Endothelial cell (in vitro differentiated cells): ENCODE data around the gene CDH15. TPM values are rescaled to one million over a fixed set of nuclear protein-coding genes. Genes with fewer than 3 reads are reported as not detected.

Experiments used
- DNase-seq: peaks from one replicate; pipeline ENCODE4 v3.0.0; 2021; ENCODE audit warnings: low spot score
- H3K27ac Mint-ChIP-seq: one replicate; pipeline ENCODE4 v1.8.0; 2021; ENCODE audit warnings: mixed read lengths, inconsistent platforms; ENCODE audit not compliant: unreplicated experiment
- H3K27me3 Mint-ChIP-seq: one replicate; pipeline ENCODE4 v1.8.0; 2021; ENCODE audit warnings: mild to moderate bottlenecking, moderate library complexity, mixed read lengths, inconsistent platforms; ENCODE audit not compliant: unreplicated experiment
- H3K36me3 Mint-ChIP-seq: one replicate; pipeline ENCODE4 v1.8.0; 2021; ENCODE audit warnings: mild to moderate bottlenecking, low read depth, mixed read lengths, inconsistent platforms; ENCODE audit not compliant: unreplicated experiment
- H3K4me1 Mint-ChIP-seq: one replicate; pipeline ENCODE4 v1.8.0; 2021; ENCODE audit warnings: mild to moderate bottlenecking, mixed read lengths, inconsistent platforms; ENCODE audit not compliant: unreplicated experiment
- H3K4me3 Mint-ChIP-seq: one replicate; pipeline ENCODE4 v1.8.0; 2021; ENCODE audit warnings: mild to moderate bottlenecking, mixed read lengths, inconsistent platforms; ENCODE audit not compliant: unreplicated experiment
- H3K9me3 Mint-ChIP-seq: one replicate; pipeline ENCODE4 v1.8.0; 2021; ENCODE audit warnings: mixed read lengths, inconsistent platforms; ENCODE audit not compliant: unreplicated experiment
- total RNA-seq: library from RNA; stranded (reverse); fragmentation: NEBNext Ultra II Directional; extraction: Animal tissue kit (Norgen Biotek cat#: 25700); gene quantifications from one replicate; pipeline ENCODE4 v1.2.1, GENCODE V29; 2021; ENCODE audit not compliant: unreplicated experiment
- TF ChIP-seq, protein P1 (sequence below): fragments of 200-600 bp; sonication (generic); IDR thresholded peaks from one replicate; pipeline ENCODE4 v1.5.0; 2021; ENCODE audit warnings: antibody characterized with exemption; ENCODE audit not compliant: unreplicated experiment

CDH15 gene
- total RNA-seq, 1 donor from 2014 or later, result not detected

DNA sequence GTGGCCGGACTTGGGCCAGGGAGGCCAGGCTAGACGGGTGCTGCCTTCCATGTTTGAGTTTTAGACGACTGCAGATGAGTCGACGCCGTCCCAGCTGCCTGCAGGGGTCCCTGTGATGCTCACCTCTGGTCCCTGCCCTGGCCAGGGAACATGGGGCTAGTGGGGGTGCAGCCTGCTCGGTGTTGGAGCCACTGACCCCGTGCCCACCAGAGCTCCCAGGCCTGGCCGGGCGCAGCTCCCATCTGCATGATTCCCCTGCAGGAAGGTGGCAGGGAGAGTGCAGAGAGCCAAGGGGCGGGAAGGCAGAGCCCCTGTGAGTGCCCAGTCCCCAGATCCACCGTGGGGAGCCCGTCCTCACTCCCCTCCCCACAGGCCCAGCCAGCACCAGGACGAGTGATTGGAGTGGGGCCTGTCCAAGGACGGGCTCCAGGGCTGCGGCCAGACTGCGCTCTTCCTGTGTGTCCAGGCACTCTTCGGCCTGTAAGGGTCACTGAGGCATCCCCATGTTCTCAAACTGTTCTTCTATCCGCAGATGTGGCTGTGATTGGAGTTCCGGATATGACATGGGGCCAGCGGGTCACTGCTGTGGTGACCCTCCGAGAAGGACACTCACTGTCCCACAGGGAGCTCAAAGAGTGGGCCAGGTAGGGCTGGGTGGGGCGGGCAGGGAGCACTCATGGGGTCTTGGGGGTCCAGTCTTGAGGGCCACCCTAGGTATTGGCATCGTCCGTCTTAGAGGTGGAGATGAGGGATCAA lies 26.0 kb upstream of the CDH15 start:
- H3K27me3 Mint-ChIP-seq, result peaks cover 11% of the 10 kb centered on the region
- H3K36me3 Mint-ChIP-seq, result peaks cover 32% of the 10 kb centered on the region
- H3K27ac Mint-ChIP-seq, result no peak overlapping the region
- TF ChIP-seq, protein P1, sequence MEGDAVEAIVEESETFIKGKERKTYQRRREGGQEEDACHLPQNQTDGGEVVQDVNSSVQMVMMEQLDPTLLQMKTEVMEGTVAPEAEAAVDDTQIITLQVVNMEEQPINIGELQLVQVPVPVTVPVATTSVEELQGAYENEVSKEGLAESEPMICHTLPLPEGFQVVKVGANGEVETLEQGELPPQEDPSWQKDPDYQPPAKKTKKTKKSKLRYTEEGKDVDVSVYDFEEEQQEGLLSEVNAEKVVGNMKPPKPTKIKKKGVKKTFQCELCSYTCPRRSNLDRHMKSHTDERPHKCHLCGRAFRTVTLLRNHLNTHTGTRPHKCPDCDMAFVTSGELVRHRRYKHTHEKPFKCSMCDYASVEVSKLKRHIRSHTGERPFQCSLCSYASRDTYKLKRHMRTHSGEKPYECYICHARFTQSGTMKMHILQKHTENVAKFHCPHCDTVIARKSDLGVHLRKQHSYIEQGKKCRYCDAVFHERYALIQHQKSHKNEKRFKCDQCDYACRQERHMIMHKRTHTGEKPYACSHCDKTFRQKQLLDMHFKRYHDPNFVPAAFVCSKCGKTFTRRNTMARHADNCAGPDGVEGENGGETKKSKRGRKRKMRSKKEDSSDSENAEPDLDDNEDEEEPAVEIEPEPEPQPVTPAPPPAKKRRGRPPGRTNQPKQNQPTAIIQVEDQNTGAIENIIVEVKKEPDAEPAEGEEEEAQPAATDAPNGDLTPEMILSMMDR, result no peak
- peaks cover 8% of the 10 kb centered on the region for H3K9me3 Mint-ChIP-seq
- DNase-seq, result no peak
- no peaks in the 10 kb centered on the region for H3K4me1 Mint-ChIP-seq
- no peak overlapping the region for H3K4me3 Mint-ChIP-seq

DNA sequence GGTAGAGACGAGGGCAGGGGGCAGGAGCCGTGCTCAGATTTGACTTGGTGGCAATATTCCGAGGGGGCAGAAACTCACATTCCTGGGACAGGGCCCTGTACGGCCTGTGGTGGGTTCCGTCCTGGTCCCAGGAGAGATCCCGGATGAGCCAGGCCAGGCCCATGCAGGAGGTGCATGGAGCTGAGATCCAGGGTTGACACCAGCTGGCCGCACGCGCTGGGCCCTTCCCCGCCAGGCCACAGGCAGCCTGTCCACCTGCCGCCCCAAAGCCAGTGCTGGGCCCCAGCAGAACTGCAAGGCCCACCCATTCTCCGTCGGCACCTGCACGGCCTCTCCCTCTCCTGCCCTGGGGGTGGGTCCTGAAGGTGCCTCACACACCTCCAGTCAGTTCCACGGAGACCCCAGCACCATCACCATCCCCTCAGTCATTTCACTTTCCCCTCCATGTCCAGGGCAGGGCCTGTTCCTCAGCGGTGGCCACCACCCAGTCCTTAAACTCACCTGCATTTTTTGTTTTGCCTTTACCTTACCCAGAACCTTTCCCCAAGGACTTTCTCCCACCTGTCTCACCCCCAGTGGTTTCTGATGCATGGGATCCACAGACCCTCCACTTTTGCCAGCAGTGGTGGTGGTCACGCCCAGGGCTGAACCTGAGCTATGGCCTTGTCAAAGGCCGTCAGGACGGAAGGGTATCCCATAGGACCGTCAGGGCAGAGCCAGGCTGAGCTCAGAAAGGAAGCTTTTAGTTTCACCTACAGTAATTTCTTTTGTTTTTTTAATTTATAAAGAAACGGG lies 25.1 kb upstream of the CDH15 start:
- DNase-seq, result no peak
- Mint-ChIP-seq H3K4me1 (no peaks in the 10 kb centered on the region), H3K36me3 (peaks cover 39% of the 10 kb centered on the region), H3K27me3 (peaks cover 8% of the 10 kb centered on the region), H3K9me3 (peaks cover 8% of the 10 kb centered on the region), H3K4me3 (no peak overlapping the region), H3K27ac (no peak overlapping the region)
- TF ChIP-seq, protein P1, result no peak

DNA sequence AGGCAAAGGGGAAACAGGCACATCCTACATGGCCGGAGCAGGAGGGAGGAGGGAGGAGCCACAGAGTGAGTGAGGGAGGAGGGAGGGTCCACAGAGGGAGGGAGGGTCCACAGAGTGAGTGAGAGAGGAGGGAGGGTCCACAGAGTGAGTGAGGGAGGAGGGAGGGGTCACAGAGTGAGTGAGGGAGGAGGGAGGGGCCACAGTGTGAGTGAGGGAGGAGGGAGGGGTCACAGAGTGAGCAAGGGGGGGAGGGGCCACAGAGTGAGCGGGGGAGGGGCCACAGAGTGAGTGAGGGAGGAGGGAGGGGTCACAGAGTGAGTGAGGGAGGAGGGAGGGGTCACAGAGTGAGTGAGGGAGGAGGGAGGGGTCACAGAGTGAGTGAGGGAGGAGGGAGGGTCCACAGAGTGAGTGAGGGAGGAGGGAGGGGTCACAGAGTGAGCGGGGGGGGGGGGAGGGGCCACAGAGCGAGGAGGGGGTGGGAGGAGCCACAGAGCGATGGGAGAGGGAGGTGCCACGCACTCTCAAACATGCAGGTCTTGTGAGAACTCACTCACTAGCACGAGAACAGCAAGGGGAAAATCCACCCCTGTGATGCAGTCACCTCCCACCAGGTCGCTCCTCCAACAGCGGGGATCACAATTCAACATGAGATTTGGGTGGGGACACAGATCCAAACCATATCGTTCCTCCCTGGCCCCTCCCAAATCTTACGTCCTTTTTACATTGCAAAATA lies 24.3 kb upstream of the CDH15 start:
- TF ChIP-seq, protein P1, result no peak
- Mint-ChIP-seq H3K36me3 (peaks cover 43% of the 10 kb centered on the region), H3K4me1 (no peaks in the 10 kb centered on the region), H3K27me3 (peaks cover 11% of the 10 kb centered on the region), H3K4me3 (peak overlapping the region; percentile 16), H3K27ac (no peak overlapping the region), H3K9me3 (peaks cover 8% of the 10 kb centered on the region)
- DNase-seq, result no peak

DNA sequence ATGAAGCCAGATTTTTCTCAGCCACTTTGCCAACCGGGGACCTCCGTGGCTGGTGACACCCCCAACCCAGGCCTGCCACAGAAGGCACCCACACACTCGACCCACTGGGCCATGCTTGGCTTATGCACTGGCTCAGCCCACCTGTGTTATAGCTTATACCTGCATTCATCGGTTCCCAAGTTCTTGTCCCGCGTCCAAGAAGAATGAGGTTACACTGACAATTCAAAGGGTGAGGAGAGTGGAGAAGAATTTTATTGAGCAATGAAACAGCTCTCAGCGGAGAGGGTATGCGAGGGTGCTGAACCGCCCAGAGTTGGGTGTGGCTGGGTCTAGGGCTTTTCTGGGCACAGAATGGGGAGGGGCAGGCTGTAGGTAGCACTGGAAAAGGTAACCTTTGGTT lies 22.2 kb upstream of the CDH15 start:
- DNase-seq, result no peak
- TF ChIP-seq, protein P1, result no peak
- H3K27me3 Mint-ChIP-seq, result peaks cover 8% of the 10 kb centered on the region
- peaks cover 8% of the 10 kb centered on the region for H3K9me3 Mint-ChIP-seq
- no peak overlapping the region for H3K27ac Mint-ChIP-seq
- peaks cover 46% of the 10 kb centered on the region for H3K36me3 Mint-ChIP-seq
- no peaks in the 10 kb centered on the region for H3K4me1 Mint-ChIP-seq
- H3K4me3 Mint-ChIP-seq, result peak overlapping the region; percentile 52
